D341Med (cell line): ENCODE data around the gene TULP3.
"Not testable (repeated sequence)": the region's sequence is repeated elsewhere in the genome, so short reads cannot be mapped to it uniquely, and the experiment has no call there.

Experiments
- DNase-seq: peaks from one replicate; pipeline ENCODE4 v3.0.0; 2012; ENCODE audit warnings: low spot score

Gene TULP3, protein sequence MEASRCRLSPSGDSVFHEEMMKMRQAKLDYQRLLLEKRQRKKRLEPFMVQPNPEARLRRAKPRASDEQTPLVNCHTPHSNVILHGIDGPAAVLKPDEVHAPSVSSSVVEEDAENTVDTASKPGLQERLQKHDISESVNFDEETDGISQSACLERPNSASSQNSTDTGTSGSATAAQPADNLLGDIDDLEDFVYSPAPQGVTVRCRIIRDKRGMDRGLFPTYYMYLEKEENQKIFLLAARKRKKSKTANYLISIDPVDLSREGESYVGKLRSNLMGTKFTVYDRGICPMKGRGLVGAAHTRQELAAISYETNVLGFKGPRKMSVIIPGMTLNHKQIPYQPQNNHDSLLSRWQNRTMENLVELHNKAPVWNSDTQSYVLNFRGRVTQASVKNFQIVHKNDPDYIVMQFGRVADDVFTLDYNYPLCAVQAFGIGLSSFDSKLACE

GRCh38 chr12:2890388-2891239 is at the start of gene TULP3:
TSS of gene TULP3 (plus strand) at chr12:2890891. CDS start at chr12:2890948, 57 bp downstream.
- peak; percentile 99 for DNase-seq

- no peak for DNase-seq
These were observed 49.5 kb upstream of the TULP3 start for GRCh38 chr12:2841056-2841650.

- no peak for DNase-seq
These were observed 47.7 kb upstream of the TULP3 start for GRCh38 chr12:2842948-2843347.

DNA sequence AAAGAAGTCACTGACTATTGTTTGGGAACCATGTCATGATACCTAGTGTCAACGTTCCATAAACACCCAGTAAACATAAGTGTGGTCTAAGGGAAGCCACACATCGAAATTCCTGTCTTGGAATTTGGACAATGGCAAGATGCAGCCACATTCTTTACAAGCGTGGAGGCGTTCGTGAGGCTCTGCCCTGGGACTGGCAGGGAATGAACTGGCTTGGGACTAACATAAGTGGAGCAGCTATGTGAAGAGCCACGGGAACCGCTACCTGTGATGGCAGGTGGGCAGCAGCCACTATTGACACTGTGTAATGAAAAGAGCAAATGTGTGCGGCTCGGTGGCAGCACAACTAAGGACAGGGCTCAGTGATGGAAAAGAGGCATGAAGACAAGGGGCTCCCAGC is 45.9 kb upstream of the TULP3 start:
- no peak for DNase-seq

- DNase-seq, result no peak
These were observed 45.4 kb upstream of the TULP3 start for GRCh38 chr12:2845280-2845679.

- no peak for DNase-seq
These were observed 38.8 kb upstream of the TULP3 start for GRCh38 chr12:2851931-2852330.

- DNase-seq, result peak; percentile 95
These were observed 37.1 kb upstream of the TULP3 start for GRCh38 chr12:2853626-2854025.

- peak; percentile 33 for DNase-seq
These were observed 35.8 kb upstream of the TULP3 start for GRCh38 chr12:2854669-2855453.

- peak; percentile 24 for DNase-seq
These were observed 35.1 kb upstream of the TULP3 start for GRCh38 chr12:2855546-2855945.

DNA sequence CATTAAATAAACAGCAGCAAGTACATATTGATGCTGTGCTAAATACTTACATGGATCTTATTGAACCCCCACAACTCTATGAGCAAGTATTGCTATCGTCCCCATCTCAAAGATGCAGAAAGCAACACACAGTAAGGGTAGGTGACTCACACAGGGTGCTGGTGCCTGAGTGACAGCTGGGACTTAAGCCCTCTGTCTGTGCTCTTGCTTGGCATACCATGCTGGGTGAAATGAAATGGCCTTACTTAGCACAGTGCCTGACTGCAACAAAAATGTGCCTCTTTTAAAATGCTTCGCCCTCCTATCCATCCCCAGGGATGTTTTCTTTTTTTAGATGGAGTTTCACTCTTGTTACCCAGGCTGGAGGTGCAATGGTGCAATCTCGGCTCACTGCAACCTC is 34.6 kb upstream of the TULP3 start:
- DNase-seq, result peak; percentile 39

DNA sequence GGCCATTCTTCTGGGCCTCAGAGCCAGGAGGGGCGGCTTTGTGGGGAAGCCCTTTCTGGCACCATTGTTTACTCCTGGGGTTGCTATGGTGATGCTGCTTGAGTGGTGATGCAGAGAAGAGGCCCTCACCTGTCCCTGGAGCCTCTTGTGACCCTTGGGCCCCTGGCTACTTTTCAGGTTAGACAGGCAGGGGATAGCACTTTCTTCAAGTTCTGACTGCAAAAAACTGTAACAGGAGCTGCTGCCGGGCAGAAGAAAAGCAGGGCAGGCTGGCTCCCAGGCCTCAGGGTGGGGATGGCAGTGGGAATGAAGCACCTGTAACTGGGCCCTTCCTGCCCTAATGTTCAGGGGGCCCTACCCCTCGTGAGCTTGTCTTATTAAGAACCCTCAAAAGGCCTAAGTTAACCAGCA is 33.7 kb upstream of the TULP3 start, which contains the start of gene TEX52:
Gene TEX52, minus strand, starts transcription at position 19 of the 411 bp plus-strand sequence. Its CDS starts 13 bp downstream, at position 6.
- DNase-seq, result peak; percentile 30

DNA sequence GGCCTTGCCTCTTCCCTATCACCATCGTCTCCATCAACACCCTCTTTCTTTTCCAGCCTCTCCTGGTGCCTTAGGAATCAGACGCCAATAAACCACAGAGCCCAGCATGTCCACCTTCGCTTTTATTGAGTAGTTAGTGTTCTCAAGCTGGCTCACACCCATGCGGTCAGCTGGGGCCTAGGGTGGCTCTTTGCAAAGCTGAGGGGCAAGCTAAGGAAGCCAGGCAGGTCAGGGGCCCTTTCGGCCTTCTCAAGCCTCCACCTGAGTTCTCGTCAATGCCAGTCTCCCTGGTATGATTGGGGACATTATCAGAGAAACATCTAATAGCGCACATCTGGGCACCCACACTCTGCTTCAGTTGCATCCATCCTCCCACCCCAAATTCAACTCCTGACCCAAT is 33.1 kb upstream of the TULP3 start:
- DNase-seq, result peak; percentile 12

GRCh38 chr12:2858334-2858733 is 32.4 kb upstream of the TULP3 start:
- no peak for DNase-seq

- no peak for DNase-seq
These were observed 31.7 kb upstream of the TULP3 start for GRCh38 chr12:2858944-2859421.

- DNase-seq, result no peak
These were observed 30.5 kb upstream of the TULP3 start for GRCh38 chr12:2860170-2860569.

GRCh38 chr12:2862876-2863275 is 27.8 kb upstream of the TULP3 start:
- DNase-seq, result no peak

- DNase-seq, result not testable (repeated sequence)
These were observed 27.3 kb upstream of the TULP3 start for GRCh38 chr12:2863402-2863801.

- DNase-seq, result peak; percentile 17
These were observed 26.5 kb upstream of the TULP3 start for GRCh38 chr12:2864198-2864597.

GRCh38 chr12:2868986-2869632 is 21.6 kb upstream of the TULP3 start:
- not testable (repeated sequence) for DNase-seq

DNA sequence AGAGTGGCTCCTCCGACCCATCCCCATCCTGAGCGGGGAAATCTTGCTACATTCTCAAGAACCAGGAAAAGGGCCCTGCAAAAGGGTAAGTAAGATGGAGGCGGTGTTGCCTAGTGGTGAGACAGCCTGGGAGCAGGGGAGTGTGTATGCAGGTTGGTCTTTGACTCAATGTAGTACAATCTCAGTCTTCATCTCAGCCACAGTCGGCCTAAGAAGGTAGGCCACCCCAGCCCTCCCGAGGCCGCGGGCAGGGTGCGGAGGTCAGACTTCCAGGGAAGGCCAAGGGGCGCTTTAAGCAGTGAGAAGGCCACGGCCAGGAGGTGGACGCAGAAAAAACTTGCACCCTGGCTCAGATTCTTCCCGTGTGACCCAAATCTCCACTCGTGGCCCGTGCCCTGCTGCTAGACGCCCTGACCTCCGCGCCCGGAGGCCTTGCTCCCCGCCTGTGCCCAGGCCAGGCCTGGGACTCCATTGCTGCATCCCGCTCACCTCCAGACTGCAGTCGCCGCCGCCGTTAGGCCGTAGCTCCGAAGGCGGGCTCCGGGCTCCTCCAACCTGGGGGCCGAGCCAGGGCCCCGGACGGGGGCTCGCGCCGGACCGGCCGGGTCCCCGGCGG is 14.2 kb upstream of the TULP3 start:
- peak; percentile 55 for DNase-seq
